RWPE2 (cell line): ENCODE measurements around the gene RAP2C.
A peak's percentile ranks its signal among the peaks of the same experiment; 100 is the strongest.

ENCODE experiments used
- ATAC-seq: fragments of 200-7000 bp; cut with Tn5 transposase; 3 replicates; pipeline ENCODE4 v1.9.1; 2021; ENCODE audit warnings: low read depth
- DNase-seq: peaks from one replicate; pipeline ENCODE4 v3.0.0-alpha.2; 2020; ENCODE audit warnings: low spot score
- H3K27ac ChIP-seq: fragments of 450-650 bp; 2 replicates; pipeline ENCODE4 v1.5.1; 2017; ENCODE audit warnings: mild to moderate bottlenecking; ENCODE audit not compliant: poor library complexity, severe bottlenecking
- H3K27me3 ChIP-seq: fragments of 250-450 bp; sonication (Bioruptor Pico); 2 replicates; pipeline ENCODE4 v1.5.1; 2021; ENCODE audit warnings: mild to moderate bottlenecking, moderate library complexity; ENCODE audit not compliant: insufficient read depth, poor library complexity, severe bottlenecking
- H3K36me3 ChIP-seq: fragments of 250-450 bp; sonication (Bioruptor Pico); 2 replicates; pipeline ENCODE4 v1.5.1; 2020; ENCODE audit warnings: low read depth, mild to moderate bottlenecking, moderate library complexity
- H3K4me1 ChIP-seq: fragments of 250-450 bp; sonication (Bioruptor Pico); 2 replicates; pipeline ENCODE4 v1.5.1; 2021; ENCODE audit warnings: mild to moderate bottlenecking, moderate library complexity; ENCODE audit not compliant: insufficient read depth, poor library complexity, severe bottlenecking
- H3K4me3 ChIP-seq: fragments of 250-450 bp; sonication (Bioruptor Pico); 2 replicates; pipeline ENCODE4 v1.5.1; 2021; ENCODE audit warnings: mild to moderate bottlenecking, moderate library complexity; ENCODE audit not compliant: severe bottlenecking
- H3K9me3 ChIP-seq: fragments of 250-450 bp; sonication (Bioruptor Pico); 2 replicates; pipeline ENCODE4 v1.5.1; 2021; ENCODE audit warnings: mild to moderate bottlenecking, moderate library complexity; ENCODE audit not compliant: severe bottlenecking
- CTCF ChIP-seq: fragments of 450-650 bp; IDR thresholded peaks from one replicate; pipeline ENCODE4 v1.5.1; 2017; ENCODE audit warnings: mild to moderate bottlenecking, moderate library complexity; ENCODE audit not compliant: poor library complexity, severe bottlenecking

RAP2C gene

GRCh38 chrX:132219343-132219768 is at the start of gene RAP2C:
TSS of gene RAP2C (minus strand) at chrX:132219447. CDS start at chrX:132217268, 2,179 bp downstream.
- Histone ChIP-seq H3K4me1 (no peaks in the 10 kb centered on the region), H3K27ac (peak within 1 kb of the TSS; percentile 80), H3K36me3 (peaks cover 14% of the 10 kb centered on the region), H3K4me3 (peak within 1 kb of the TSS; percentile 55), H3K27me3 (no peaks in the 10 kb centered on the region), H3K9me3 (no peaks in the 10 kb centered on the region)
- peak; percentile 62 for ATAC-seq
- DNase-seq: peak; percentile 63
- peak; percentile 58 for TF ChIP-seq CTCF

- TF ChIP-seq CTCF: no peak
- ATAC-seq: no peak
Observed at GRCh38 chrX:132267392-132267791, 48.1 kb upstream of the RAP2C start.

GRCh38 chrX:132266583-132267355 is 47.5 kb upstream of the RAP2C start:
- H3K27me3 ChIP-seq: no peaks in the 10 kb centered on the region
- H3K27ac ChIP-seq: no peak overlapping the region
- H3K9me3 ChIP-seq: no peaks in the 10 kb centered on the region
- H3K36me3 ChIP-seq: no peaks in the 10 kb centered on the region
- DNase-seq (no peak), ATAC-seq (no peak)
- no peak overlapping the region for H3K4me3 ChIP-seq
- TF ChIP-seq CTCF: no peak
- peaks cover 10% of the 10 kb centered on the region for H3K4me1 ChIP-seq

More at GRCh38 chrX:132267392-132267791, 48.1 kb upstream of the RAP2C start:
- Histone ChIP-seq H3K9me3 (no peaks in the 10 kb centered on the region), H3K4me3 (no peak overlapping the region), H3K4me1 (peaks cover 10% of the 10 kb centered on the region), H3K27me3 (no peaks in the 10 kb centered on the region), H3K27ac (no peak overlapping the region), H3K36me3 (no peaks in the 10 kb centered on the region)
- no peak for DNase-seq

- Histone ChIP-seq H3K4me1 (no peaks in the 10 kb centered on the region), H3K27ac (no peak overlapping the region), H3K27me3 (no peaks in the 10 kb centered on the region), H3K36me3 (no peaks in the 10 kb centered on the region), H3K4me3 (no peak overlapping the region), H3K9me3 (no peaks in the 10 kb centered on the region)
- no peak for DNase-seq
- TF ChIP-seq CTCF: no peak
- no peak for ATAC-seq
Observed at GRCh38 chrX:132263127-132263526, 43.9 kb upstream of the RAP2C start.

GRCh38 chrX:132258509-132258908 is 39.3 kb upstream of the RAP2C start:
- DNase-seq (no peak), ATAC-seq (no peak)
- Histone ChIP-seq H3K9me3 (no peaks in the 10 kb centered on the region), H3K27me3 (no peaks in the 10 kb centered on the region), H3K4me3 (no peak overlapping the region), H3K4me1 (no peaks in the 10 kb centered on the region), H3K27ac (no peak overlapping the region), H3K36me3 (no peaks in the 10 kb centered on the region)
- no peak for TF ChIP-seq CTCF
